ENCODE results near the gene RFX6.

Gene RFX6

GRCh38 chr6:116971959-116972358, 94.9 kb downstream of the RFX6 start:
- DNase-seq: peak; percentile 71

DNA sequence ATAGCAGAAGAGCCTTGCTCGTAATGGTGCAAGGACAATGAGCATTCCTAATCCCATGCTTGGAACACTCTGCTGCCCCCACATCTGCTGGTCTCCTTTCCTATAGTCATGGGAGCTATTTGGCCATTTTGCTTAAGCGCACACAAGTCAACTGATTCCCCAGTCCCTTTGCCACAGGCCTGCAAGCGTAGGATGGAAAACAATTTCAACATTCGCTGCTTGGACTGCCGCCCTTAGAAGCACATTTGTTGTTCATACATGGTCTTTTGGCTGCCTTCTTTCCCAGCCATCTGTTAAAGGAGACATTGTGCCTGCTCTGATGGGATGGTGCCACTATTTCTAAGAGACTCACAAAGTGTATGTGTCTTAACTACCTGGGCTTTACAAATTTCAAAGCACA, 96.9 kb downstream of the RFX6 start:
- DNase-seq: no peak

- no peak for DNase-seq
Observed at GRCh38 chr6:116974526-116975316, 97.7 kb downstream of the RFX6 start.

DNA sequence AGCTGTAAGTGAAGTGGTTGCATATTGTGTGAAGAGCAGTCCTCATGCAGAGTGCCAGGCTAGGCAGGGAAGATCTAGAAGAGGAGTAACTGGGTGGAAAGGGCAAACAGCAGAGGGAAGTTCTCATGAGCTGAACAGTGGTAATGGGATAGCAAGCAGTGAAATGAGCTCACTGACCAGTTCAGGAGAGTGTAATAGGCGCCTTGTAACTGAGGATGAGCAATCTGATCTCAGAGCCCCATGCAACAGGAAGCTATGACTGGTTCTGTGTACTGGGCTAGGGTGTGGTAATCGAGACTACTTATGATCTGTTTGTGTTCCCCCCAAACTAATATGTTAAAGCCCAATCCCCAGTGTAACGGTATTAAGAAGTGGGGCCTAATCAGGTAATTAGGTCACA, 98.6 kb downstream of the RFX6 start:
- DNase-seq: no peak

GRCh38 chr6:116979560-116979959, 102.5 kb downstream of the RFX6 start:
- no peak for DNase-seq
